Retinal pigment epithelial cell (primary cell): Measurements from ENCODE around the gene ACBD6.

ENCODE experiments used
- DNase-seq: peaks from one replicate; pipeline ENCODE4 v3.0.0-alpha.2; 2010; ENCODE audit warnings: low read depth
- H3K4me3 ChIP-seq: 2 replicates; pipeline ENCODE4 v1.5.1; 2011; ENCODE audit warnings: mild to moderate bottlenecking, low read length, control low read depth, moderate library complexity
- CTCF ChIP-seq: conservative IDR thresholded peaks from 2 replicates; pipeline ENCODE4 v1.5.1; 2011; ENCODE audit warnings: low read depth, low read length, control low read depth, inconsistent platforms

ACBD6 gene

GRCh38 chr1:180384286-180385005 lies 117.9 kb downstream of the ACBD6 start:
- H3K4me3 ChIP-seq: no peak overlapping the region
- no peak for TF ChIP-seq CTCF
- no peak for DNase-seq

- no peak for TF ChIP-seq CTCF
- DNase-seq: no peak
- no peak overlapping the region for H3K4me3 ChIP-seq
Measured at GRCh38 chr1:180382326-180383115, 119.9 kb downstream of the ACBD6 start.

GRCh38 chr1:180381184-180381580 lies 121.2 kb downstream of the ACBD6 start:
- no peak for DNase-seq
- no peak for TF ChIP-seq CTCF
- H3K4me3 ChIP-seq: no peak overlapping the region

GRCh38 chr1:180380259-180381183 lies 121.9 kb downstream of the ACBD6 start:
- no peak for DNase-seq
- TF ChIP-seq CTCF: no peak
- no peak overlapping the region for H3K4me3 ChIP-seq

GRCh38 chr1:180376800-180377199 lies 125.6 kb downstream of the ACBD6 start:
- TF ChIP-seq CTCF: no peak
- H3K4me3 ChIP-seq: no peak overlapping the region
- DNase-seq: no peak

GRCh38 chr1:180376253-180376652 lies 126.1 kb downstream of the ACBD6 start:
- no peak for TF ChIP-seq CTCF

More at GRCh38 chr1:180376253-180376652, 126.1 kb downstream of the ACBD6 start:
- H3K4me3 ChIP-seq: no peak overlapping the region
- no peak for DNase-seq
